Neural progenitor cell (in vitro differentiated cells): ENCODE measurements around the gene GPR39.

ENCODE experiments used
- CTCF ChIP-seq: fragments of 200-600 bp; sonication (generic); IDR thresholded peaks from 2 replicates; pipeline ENCODE4 v1.5.1; 2017; ENCODE audit warnings: antibody characterized with exemption, mild to moderate bottlenecking
- EZH2 ChIP-seq: fragments of 200-600 bp; sonication (generic); IDR thresholded peaks from 2 replicates; pipeline ENCODE4 v1.6.1; 2017; ENCODE audit warnings: antibody characterized with exemption, mild to moderate bottlenecking, moderate library complexity
- EZH2phosphoT487 ChIP-seq: fragments of 200-600 bp; sonication (generic); IDR thresholded peaks from 2 replicates; pipeline ENCODE4 v1.6.1; 2017; ENCODE audit warnings: antibody characterized with exemption

- TF ChIP-seq CTCF (no peak), EZH2phosphoT487 (no peak), EZH2 (no peak)
Measured at GRCh38 chr2:132595186-132595585, 178.6 kb downstream of the GPR39 start.
